IMR-90 (cell line): ENCODE data around the gene MGA. TPM values are rescaled to one million over a fixed set of nuclear protein-coding genes. Genes with fewer than 3 reads are reported as not detected.

Experiments used
- ATAC-seq: fragments of 200-7000 bp; cut with Tn5 transposase; 2 replicates; pipeline ENCODE4 v1.9.1; 2020; ENCODE audit warnings: low read depth, mild to moderate bottlenecking, moderate library complexity
- BruUV-seq: library from RNA; stranded (reverse); fragments of 400-500 nt; replicated peaks from 2 replicates; lab custom pipeline; 2021; lab: Mats Ljungman, UMichigan
- CTCF ChIA-PET: fragments of 300-600 bp; formaldehyde crosslinking; extraction: SDS; loops from one replicate; lab custom pipeline; 2021; ENCODE audit warnings: antibody characterized with exemption; lab: Yijun Ruan, JAX
- POLR2A ChIA-PET: fragments of 300-600 bp; sonication (Branson Sonifier 250); formaldehyde crosslinking; loops from one replicate; lab custom pipeline; 2022; ENCODE audit warnings: antibody characterized with exemption; ENCODE audit not compliant: unreplicated experiment; lab: Charles Lee
- DNase-seq: peaks from one replicate; pipeline ENCODE4 v3.0.0; 2013
- H2AFZ ChIP-seq: replicated peaks from 2 replicates; pipeline ENCODE3; 2013; ENCODE audit warnings: low read length, mild to moderate bottlenecking; ENCODE audit not compliant: poor library complexity
- H2AK5ac ChIP-seq: 2 replicates; pipeline ENCODE4 v1.6.1; 2013; ENCODE audit warnings: low read depth, low read length, inconsistent platforms
- H2AK9ac ChIP-seq: replicated peaks from 2 replicates; pipeline ENCODE3; 2013; ENCODE audit warnings: mild to moderate bottlenecking, low read depth, low read length, moderate library complexity; ENCODE audit not compliant: poor library complexity
- H2BK120ac ChIP-seq: 2 replicates; pipeline ENCODE4 v1.6.1; 2013; ENCODE audit warnings: low read depth, low read length, inconsistent platforms
- H2BK15ac ChIP-seq: 3 replicates; pipeline ENCODE4 v1.6.1; 2013; ENCODE audit warnings: low read depth, low read length, inconsistent platforms
- H2BK20ac ChIP-seq: 2 replicates; pipeline ENCODE4 v1.6.1; 2013; ENCODE audit warnings: low read depth, mild to moderate bottlenecking, inconsistent platforms, low read length, moderate library complexity
- H2BK5ac ChIP-seq: 2 replicates; pipeline ENCODE4 v1.6.1; 2013; ENCODE audit warnings: mild to moderate bottlenecking, low read depth, low read length, inconsistent platforms; ENCODE audit not compliant: poor library complexity, severe bottlenecking
- H3K14ac ChIP-seq: replicated peaks from 2 replicates; pipeline ENCODE4 v1.6.1; 2013; ENCODE audit warnings: low read depth, low read length, inconsistent platforms
- H3K18ac ChIP-seq: 2 replicates; pipeline ENCODE4 v1.6.1; 2013; ENCODE audit warnings: low read depth, low read length, control low read depth
- H3K23ac ChIP-seq: 2 replicates; pipeline ENCODE4 v1.6.1; 2013; ENCODE audit warnings: low read depth, low read length, inconsistent platforms
- H3K27ac ChIP-seq: 2 replicates; pipeline ENCODE4 v1.5.1; 2013; ENCODE audit warnings: mild to moderate bottlenecking, control low read depth, low read length; ENCODE audit not compliant: insufficient read depth
- H3K27me3 ChIP-seq: 2 replicates; pipeline ENCODE4 v1.6.1; 2013; ENCODE audit warnings: low read length; ENCODE audit not compliant: control insufficient read depth, insufficient read depth
- H3K36me3 ChIP-seq: 2 replicates; pipeline ENCODE4 v1.6.1; 2013; ENCODE audit warnings: low read length, mixed read lengths; ENCODE audit not compliant: control insufficient read depth, insufficient read depth
- H3K4ac ChIP-seq: 2 replicates; pipeline ENCODE4 v1.6.1; 2013; ENCODE audit warnings: low read depth, low read length, inconsistent platforms
- H3K4me1 ChIP-seq: 2 replicates; pipeline ENCODE4 v1.6.1; 2013; ENCODE audit warnings: low read length, mixed read lengths; ENCODE audit not compliant: control insufficient read depth, insufficient read depth
- H3K4me2 ChIP-seq: 2 replicates; pipeline ENCODE4 v1.6.1; 2013; ENCODE audit warnings: low read depth, mild to moderate bottlenecking, control low read depth, low read length, moderate library complexity
- H3K4me3 ChIP-seq: 2 replicates; pipeline ENCODE4 v1.5.1; 2013; ENCODE audit warnings: low read depth, mild to moderate bottlenecking, control low read depth, low read length, moderate library complexity; ENCODE audit not compliant: insufficient read depth
- H3K56ac ChIP-seq: 2 replicates; pipeline ENCODE4 v1.6.1; 2013; ENCODE audit warnings: low read length, inconsistent platforms; ENCODE audit not compliant: insufficient read depth; ENCODE audit errors: extremely low read depth
- H3K79me1 ChIP-seq, 2 experiments: 2 replicates each; pipeline ENCODE4 v1.6.1; 2013; ENCODE audit warnings: low read length in 2 of 2, inconsistent platforms in 1 of 2, low read depth in 1 of 2
- H3K9ac ChIP-seq: 2 replicates; pipeline ENCODE4 v1.6.1; 2013; ENCODE audit warnings: low read depth, low read length, control low read depth
- H3K9me1 ChIP-seq: 2 replicates; pipeline ENCODE4 v1.6.1; 2013; ENCODE audit warnings: low read length, inconsistent platforms; ENCODE audit not compliant: insufficient read depth
- H3K9me3 ChIP-seq: 2 replicates; pipeline ENCODE4 v1.6.1; 2013; ENCODE audit warnings: low read length; ENCODE audit not compliant: control insufficient read depth, insufficient read depth
- H4K20me1 ChIP-seq: 2 replicates; pipeline ENCODE4 v1.6.1; 2013; ENCODE audit warnings: low read length, inconsistent platforms; ENCODE audit not compliant: insufficient read depth
- H4K5ac ChIP-seq: 2 replicates; pipeline ENCODE4 v1.6.1; 2013; ENCODE audit warnings: mild to moderate bottlenecking, low read depth, low read length, control low read depth
- H4K8ac ChIP-seq, 2 experiments: 2 replicates each; pipeline ENCODE4 v1.6.1; 2013; ENCODE audit warnings: low read depth in 2 of 2, low read length in 2 of 2, control low read depth in 1 of 2, inconsistent platforms in 1 of 2
- H4K91ac ChIP-seq: 2 replicates; pipeline ENCODE4 v1.6.1; 2013; ENCODE audit warnings: low read depth, low read length, inconsistent platforms; ENCODE audit not compliant: insufficient read depth
- BHLHE40 ChIP-seq: fragments of 150-350 bp; IDR thresholded peaks from 2 replicates; pipeline ENCODE4 v1.6.1; 2016; ENCODE audit warnings: mild to moderate bottlenecking, low read depth, low read length
- CEBPB ChIP-seq: IDR thresholded peaks from 2 replicates; pipeline ENCODE4 v1.6.1; 2012; ENCODE audit warnings: low read depth, low read length, improper control_type of control experiment
- CHD1 ChIP-seq: IDR thresholded peaks from 2 replicates; pipeline ENCODE4 v1.6.1; 2012; ENCODE audit warnings: low read depth, low read length, improper control_type of control experiment
- ELK1 ChIP-seq: fragments of 150-350 bp; IDR thresholded peaks from 2 replicates; pipeline ENCODE4 v1.6.1; 2016; ENCODE audit warnings: low read depth, mild to moderate bottlenecking, low read length, moderate library complexity, borderline replicate concordance
- FOS ChIP-seq: fragments of 150-350 bp; IDR thresholded peaks from 2 replicates; pipeline ENCODE4 v1.6.1; 2016; ENCODE audit warnings: low read depth, low read length
- MAFK ChIP-seq: IDR thresholded peaks from 2 replicates; pipeline ENCODE4 v1.6.1; 2012; ENCODE audit warnings: low read depth, low read length, improper control_type of control experiment
- MAZ ChIP-seq: IDR thresholded peaks from 2 replicates; pipeline ENCODE4 v1.6.1; 2012; ENCODE audit warnings: low read depth, mild to moderate bottlenecking, low read length, improper control_type of control experiment, moderate library complexity, borderline replicate concordance
- NFE2L2 ChIP-seq: fragments of 150-350 bp; IDR thresholded peaks from 2 replicates; pipeline ENCODE4 v1.6.1; 2016; ENCODE audit warnings: low read depth, mild to moderate bottlenecking, low read length
- POLR2A ChIP-seq: IDR thresholded peaks from 2 replicates; pipeline ENCODE4 v1.6.1; 2012; ENCODE audit warnings: mild to moderate bottlenecking, low read depth, low read length
- RAD21 ChIP-seq: IDR thresholded peaks from 2 replicates; pipeline ENCODE4 v1.6.1; 2012; ENCODE audit warnings: low read length, improper control_type of control experiment
- RCOR1 ChIP-seq: IDR thresholded peaks from 2 replicates; pipeline ENCODE4 v1.6.1; 2012; ENCODE audit warnings: mild to moderate bottlenecking, low read length, improper control_type of control experiment; ENCODE audit not compliant: insufficient replicate concordance
- RFX5 ChIP-seq: IDR thresholded peaks from 2 replicates; pipeline ENCODE4 v1.8.0; 2012; ENCODE audit warnings: low read depth, mild to moderate bottlenecking, low read length, moderate library complexity
- SMC3 ChIP-seq: fragments of 150-350 bp; IDR thresholded peaks from 2 replicates; pipeline ENCODE4 v1.6.1; 2016; ENCODE audit warnings: low read depth, mild to moderate bottlenecking, antibody characterized with exemption, low read length, moderate library complexity
- USF2 ChIP-seq: fragments of 150-350 bp; IDR thresholded peaks from 2 replicates; pipeline ENCODE4 v1.6.1; 2017; ENCODE audit warnings: mild to moderate bottlenecking, antibody characterized with exemption, low read length, low read depth
- WGBS, 2 experiments: methylation state at CpG; one replicate each; pipeline versions ENCODE4 v1.1.5 to v1.1.7; 2013; ENCODE audit warnings: missing lambda C conversion rate in 2 of 2; ENCODE audit not compliant: insufficient read length in 1 of 2; ENCODE audit errors: extremely low coverage in 2 of 2; 5-methylcytosine and 5-hydroxymethylcytosine counted together
- dilution Hi-C: fragments of 300-500 bp; cut with HindIII; formaldehyde crosslinking; loops from one replicate; pipeline ENCODE4 v1.14.3; 2018; ENCODE audit warnings: low sequenced_read_pairs; ENCODE audit not compliant: unreplicated experiment
- in situ Hi-C: fragments of 300-500 bp; cut with MboI; formaldehyde crosslinking; loops from 3 replicates; pipeline ENCODE4 v1.14.3; 2019; ENCODE audit warnings: low sequenced_read_pairs, inconsistent platforms, mixed read lengths
- intact Hi-C: fragments of 100-400 bp; cut with micrococcal nuclease; formaldehyde crosslinking; loops from 2 replicates; pipeline ENCODE4 v1.10.0; 2022
- polyA plus RNA-seq, 3 experiments: library from polyadenylated mRNA; depleted of rRNA; stranded (reverse); fragments of >200 nt; gene quantifications; 2 replicates each; pipeline ENCODE4 v1.2.3, GENCODE V29; 2012; ENCODE audit warnings: low replicate concordance in 1 of 3
- total RNA-seq: library from RNA; depleted of rRNA; stranded (reverse); fragments of >200 nt; gene quantifications from 2 replicates; pipeline ENCODE4 v1.2.3, GENCODE V29; 2012

MGA gene
- total and polyA plus RNA-seq, 2 of the 4 experiments (the other 2 are of a cell fraction) = 3.2 to 38.0 TPM

- H3K14ac ChIP-seq = peak overlapping the region; percentile 82; the same call in 1 of the 2 replicates
- ATAC-seq (no peak), DNase-seq (peak; percentile 80)
- H3K4me1 ChIP-seq = peaks cover 13% of the 10 kb centered on the region
- H3K4me3 ChIP-seq = no peak overlapping the region
- peaks cover 24% of the 10 kb centered on the region for H4K20me1 ChIP-seq
- H3K27me3 ChIP-seq = no peaks in the 10 kb centered on the region
- ChIA-PET CTCF (interaction anchor here (0.6 to 3.5 kb wide), 10 partner anchors 10 to 215 kb away, joined by 3 to 54 read pairs (median 4); no protein-coding TSS in a partner anchor), POLR2A (interaction anchor here (0.6 to 1.0 kb wide), 2 partner anchors 38 to 171 kb away, joined by 3 to 12 read pairs; no protein-coding TSS in a partner anchor)
- 0 out of 2 replicates have a peak overlapping the region, but pooled peaks have one; percentile 75 for H3K23ac ChIP-seq
- H4K8ac ChIP-seq = peak overlapping the region in 1 of 2 experiments; percentile 36; a peak in 1 of 4 replicates
- peak overlapping the region; percentile 12; the same call in 1 of the 2 replicates for H2AK5ac ChIP-seq
- dilution Hi-C loops = no loop called here
- H4K5ac ChIP-seq = no peak overlapping the region
- H3K9me1 ChIP-seq = peaks cover 10% of the 10 kb centered on the region
- no peaks in the 10 kb centered on the region for H3K36me3 ChIP-seq
- no peak overlapping the region for H2BK20ac ChIP-seq
- H3K18ac ChIP-seq = no peak overlapping the region
- peak overlapping the region; percentile 30 for H2BK5ac ChIP-seq
- H3K4me2 ChIP-seq = peak overlapping the region; percentile 18; the same call in 1 of the 2 replicates
- no TSS peak for BruUV-seq
- 0 out of 2 replicates have a peak overlapping the region, but pooled peaks have one; percentile 73 for H3K56ac ChIP-seq
- peaks cover 18 to 41% of the 10 kb centered on the region in 2 experiments; a peak in 3 of 4 replicates for H3K79me1 ChIP-seq
- H2AK9ac ChIP-seq = no peak overlapping the region
- H2AFZ ChIP-seq = no peak overlapping the region
- no peak overlapping the region; the same call in 1 of the 2 replicates for H3K9ac ChIP-seq
- in situ Hi-C loops = loop anchor here (5.0 kb wide), 1 partner anchor 39 kb away; no protein-coding TSS in a partner anchor
- H4K91ac ChIP-seq = no peak overlapping the region
- no peak overlapping the region for H3K4ac ChIP-seq
- H2BK120ac ChIP-seq = no peak overlapping the region
- WGBS, 2 experiments = 83% methylated on average over 1 of the region's 8 CpGs; no CpG with 5 or more reads in 1 of the 2 experiments
- H2BK15ac ChIP-seq = no peak overlapping the region
- no peaks in the 10 kb centered on the region for H3K9me3 ChIP-seq
- peak overlapping the region; percentile 19; the same call in 1 of the 2 replicates for H3K27ac ChIP-seq
- intact Hi-C loops = loop anchor here (1.0 to 10.0 kb wide), 3 partner anchors 131 to 216 kb away; no protein-coding TSS in a partner anchor
- TF ChIP-seq MAFK = no peak
- TF ChIP-seq NFE2L2 = no peak
- TF ChIP-seq USF2 = no peak
- peak; percentile 97 for TF ChIP-seq SMC3
- peak; percentile 73; the same call in 1 of the 2 replicates for TF ChIP-seq CHD1
- no peak for TF ChIP-seq ELK1
- TF ChIP-seq POLR2A = peak; percentile 45; the same call in 1 of the 2 replicates
- no peak for TF ChIP-seq RCOR1
- TF ChIP-seq FOS = no peak
- TF ChIP-seq RFX5 = no peak
- peak; percentile 96 for TF ChIP-seq RAD21
- no peak for TF ChIP-seq CEBPB
- TF ChIP-seq MAZ = peak; percentile 20; the same call in 1 of the 2 replicates
- TF ChIP-seq BHLHE40 = no peak
Observed at GRCh38 chr15:41772720-41773331, 112.6 kb downstream of the MGA start.
